ENCODE data around the gene CFL1. TPM values are rescaled to one million over a fixed set of nuclear protein-coding genes. Genes with fewer than 3 reads are reported as not detected.

CFL1 gene
- total and polyA plus RNA-seq, 2 experiments from 2014 or later: 974 to 2,660 TPM

GRCh38 chr11:65859812-65860277 lies 1.9 kb upstream of the CFL1 start:
- Histone ChIP-seq H3K36me3 (peaks cover 34% of the 10 kb centered on the region), H3K4me1 (ENCODE audit: low read depth) (peaks cover 7% of the 10 kb centered on the region)

GRCh38 chr11:65859095-65859811 lies 1.3 kb upstream of the CFL1 start:
- peak overlapping the region; percentile 78 for H3K4me3 ChIP-seq
- H3K4me1 ChIP-seq (ENCODE audit: low read depth): peaks cover 7% of the 10 kb centered on the region
- TF ChIP-seq CTCF (IDR thresholded peaks at IDR 0.05; ENCODE audit: low read depth, low read length): peak; percentile 24
- peaks cover 34% of the 10 kb centered on the region for H3K36me3 ChIP-seq
- H3K9me3 ChIP-seq (ENCODE audit: low read depth): no peaks in the 10 kb centered on the region
- DNase-seq (ENCODE audit: low read depth in 1 of 2, low spot score in 1 of 2): peak; percentile 100
- peak overlapping the region; percentile 99 for H3K27ac ChIP-seq
- H3K27me3 ChIP-seq: no peaks in the 10 kb centered on the region

More at GRCh38 chr11:65859812-65860277, 1.9 kb upstream of the CFL1 start:
- DNase-seq (ENCODE audit: low read depth in 1 of 2, low spot score in 1 of 2): no peak
- peak overlapping the region; percentile 99 for H3K27ac ChIP-seq
- no peak for TF ChIP-seq CTCF (IDR thresholded peaks at IDR 0.05; ENCODE audit: low read depth, low read length)
- H3K4me3 ChIP-seq: peak overlapping the region; percentile 78
- H3K9me3 ChIP-seq (ENCODE audit: low read depth): no peaks in the 10 kb centered on the region
- H3K27me3 ChIP-seq: no peaks in the 10 kb centered on the region

GRCh38 chr11:65858681-65859087 lies 704 bp upstream of the CFL1 start:
- Histone ChIP-seq H3K4me3 (peak overlapping the region; percentile 46), H3K9me3 (ENCODE audit: low read depth) (no peaks in the 10 kb centered on the region), H3K4me1 (ENCODE audit: low read depth) (peaks cover 7% of the 10 kb centered on the region), H3K36me3 (peaks cover 34% of the 10 kb centered on the region), H3K27me3 (no peaks in the 10 kb centered on the region), H3K27ac (peak overlapping the region; percentile 99)
- DNase-seq (ENCODE audit: low read depth in 1 of 2, low spot score in 1 of 2): no peak
- TF ChIP-seq CTCF (IDR thresholded peaks at IDR 0.05; ENCODE audit: low read depth, low read length): no peak

- Histone ChIP-seq H3K36me3 (peaks cover 37% of the 10 kb centered on the region), H3K27ac (peak overlapping the region; percentile 99), H3K4me1 (ENCODE audit: low read depth) (peaks cover 7% of the 10 kb centered on the region), H3K9me3 (ENCODE audit: low read depth) (no peaks in the 10 kb centered on the region), H3K27me3 (no peaks in the 10 kb centered on the region), H3K4me3 (peak overlapping the region; percentile 76)
- TF ChIP-seq CTCF (IDR thresholded peaks at IDR 0.05; ENCODE audit: low read depth, low read length): no peak
- no peak for DNase-seq (ENCODE audit: low read depth in 1 of 2, low spot score in 1 of 2)
These were observed 504 bp downstream of the CFL1 start for GRCh38 chr11:65857500-65857852.

- no peak for TF ChIP-seq CTCF (IDR thresholded peaks at IDR 0.05; ENCODE audit: low read depth, low read length)
- DNase-seq (ENCODE audit: low read depth in 1 of 2, low spot score in 1 of 2): peak; percentile 72 to 78
- Histone ChIP-seq H3K4me3 (peak overlapping the region; percentile 76), H3K4me1 (ENCODE audit: low read depth) (peaks cover 7% of the 10 kb centered on the region), H3K27me3 (no peaks in the 10 kb centered on the region), H3K27ac (peak overlapping the region; percentile 99), H3K36me3 (peaks cover 33% of the 10 kb centered on the region), H3K9me3 (ENCODE audit: low read depth) (no peaks in the 10 kb centered on the region)
These were observed 1.1 kb downstream of the CFL1 start for GRCh38 chr11:65856689-65857499.

Measured in cardiac muscle cell (in vitro differentiated cells and primary cell).